ENCODE results near the gene MRTFA.

The MRTFA gene

DNA sequence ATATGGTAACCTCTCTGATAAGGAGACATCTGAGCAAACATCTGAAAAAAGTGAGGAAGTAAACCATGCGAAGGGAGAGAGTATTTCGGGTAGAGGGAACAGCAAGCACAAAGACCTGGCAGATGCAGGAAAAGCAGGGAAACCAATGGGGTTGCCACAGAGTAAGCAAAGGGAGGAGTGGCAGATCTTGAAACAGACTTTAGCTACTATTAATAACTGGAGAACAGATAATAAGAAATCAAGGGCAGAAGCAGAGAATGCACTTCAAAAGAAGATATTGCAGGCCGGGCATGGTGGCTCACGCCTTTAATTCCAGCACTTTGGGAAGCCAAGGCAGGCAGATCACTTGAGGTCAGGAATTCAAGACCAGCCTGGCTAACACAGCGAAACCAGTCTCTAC is 18.1 kb downstream of the MRTFA start:
- peaks cover 0 to 4% (median 0%) of the 10 kb centered on the region in 3 donors for H3K36me3 ChIP-seq
- TF ChIP-seq, protein P1, sequence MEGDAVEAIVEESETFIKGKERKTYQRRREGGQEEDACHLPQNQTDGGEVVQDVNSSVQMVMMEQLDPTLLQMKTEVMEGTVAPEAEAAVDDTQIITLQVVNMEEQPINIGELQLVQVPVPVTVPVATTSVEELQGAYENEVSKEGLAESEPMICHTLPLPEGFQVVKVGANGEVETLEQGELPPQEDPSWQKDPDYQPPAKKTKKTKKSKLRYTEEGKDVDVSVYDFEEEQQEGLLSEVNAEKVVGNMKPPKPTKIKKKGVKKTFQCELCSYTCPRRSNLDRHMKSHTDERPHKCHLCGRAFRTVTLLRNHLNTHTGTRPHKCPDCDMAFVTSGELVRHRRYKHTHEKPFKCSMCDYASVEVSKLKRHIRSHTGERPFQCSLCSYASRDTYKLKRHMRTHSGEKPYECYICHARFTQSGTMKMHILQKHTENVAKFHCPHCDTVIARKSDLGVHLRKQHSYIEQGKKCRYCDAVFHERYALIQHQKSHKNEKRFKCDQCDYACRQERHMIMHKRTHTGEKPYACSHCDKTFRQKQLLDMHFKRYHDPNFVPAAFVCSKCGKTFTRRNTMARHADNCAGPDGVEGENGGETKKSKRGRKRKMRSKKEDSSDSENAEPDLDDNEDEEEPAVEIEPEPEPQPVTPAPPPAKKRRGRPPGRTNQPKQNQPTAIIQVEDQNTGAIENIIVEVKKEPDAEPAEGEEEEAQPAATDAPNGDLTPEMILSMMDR (IDR thresholded peaks at IDR 0.05): no peak
- DNase-seq: no peak
- intact Hi-C loops (cut with DNase I; ENCODE audit: low total_unique reads): no loop called here
- H3K4me1 ChIP-seq: peaks cover 0 to 3% (median 2%) of the 10 kb centered on the region in 4 donors
- no peak overlapping the region for H3K4me3 ChIP-seq
- H3K9me3 ChIP-seq: peaks cover 0 to 6% (median 0%) of the 10 kb centered on the region in 3 donors
- H3K27ac ChIP-seq: no peak overlapping the region
- H3K27me3 ChIP-seq: no peaks in the 10 kb centered on the region

DNA sequence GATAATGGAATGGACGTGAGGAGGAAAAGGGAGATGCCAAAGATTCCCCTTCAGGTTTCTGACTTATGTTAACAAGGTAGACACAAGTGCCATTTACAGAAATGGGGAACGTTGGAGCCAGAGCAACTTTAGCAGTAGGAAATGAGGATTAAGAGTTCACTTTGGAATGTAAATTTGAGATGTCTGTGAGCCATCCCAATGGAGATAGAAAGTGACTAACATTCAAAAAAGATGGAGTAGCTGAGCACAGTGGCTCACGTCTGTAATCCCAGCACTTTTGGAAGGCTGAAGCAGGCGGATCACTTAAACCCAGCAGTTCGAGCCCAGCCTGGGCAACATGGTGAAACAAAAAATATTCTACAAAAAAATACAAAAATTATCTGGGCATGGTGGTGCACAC is 19.9 kb downstream of the MRTFA start:
- H3K4me1 ChIP-seq: peaks cover 0 to 15% (median 6%) of the 10 kb centered on the region in 4 donors
- peaks cover 0 to 4% (median 0%) of the 10 kb centered on the region in 3 donors for H3K36me3 ChIP-seq
- TF ChIP-seq, protein P1 (IDR thresholded peaks at IDR 0.05): no peak
- no peak overlapping the region for H3K27ac ChIP-seq
- H3K27me3 ChIP-seq: no peaks in the 10 kb centered on the region
- H3K9me3 ChIP-seq: peaks cover 0 to 6% (median 0%) of the 10 kb centered on the region in 3 donors
- intact Hi-C loops (cut with DNase I; ENCODE audit: low total_unique reads): no loop called here
- no peak overlapping the region for H3K4me3 ChIP-seq
- DNase-seq: no peak

DNA sequence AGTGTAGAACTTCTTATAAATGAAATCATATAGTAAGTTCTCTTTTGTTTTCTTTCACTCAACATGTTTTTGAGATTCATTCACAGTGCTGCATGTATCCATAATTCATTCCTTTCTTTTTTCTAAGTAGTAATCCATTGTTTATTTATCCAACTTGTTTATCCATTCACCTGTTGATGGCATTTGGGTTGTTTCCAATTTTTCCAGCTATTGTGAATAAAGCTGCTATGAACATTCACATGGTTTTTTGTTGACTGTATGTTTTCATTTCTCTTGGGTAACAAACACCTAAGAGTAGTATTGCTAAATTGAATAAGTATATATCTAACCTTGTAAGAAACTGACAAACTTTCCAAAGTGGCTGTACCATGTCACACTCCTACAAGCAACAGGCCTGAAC is 23.5 kb downstream of the MRTFA start:
- intact Hi-C loops (cut with DNase I; ENCODE audit: low total_unique reads): no loop called here
- no peaks in the 10 kb centered on the region for H3K36me3 ChIP-seq

DNA sequence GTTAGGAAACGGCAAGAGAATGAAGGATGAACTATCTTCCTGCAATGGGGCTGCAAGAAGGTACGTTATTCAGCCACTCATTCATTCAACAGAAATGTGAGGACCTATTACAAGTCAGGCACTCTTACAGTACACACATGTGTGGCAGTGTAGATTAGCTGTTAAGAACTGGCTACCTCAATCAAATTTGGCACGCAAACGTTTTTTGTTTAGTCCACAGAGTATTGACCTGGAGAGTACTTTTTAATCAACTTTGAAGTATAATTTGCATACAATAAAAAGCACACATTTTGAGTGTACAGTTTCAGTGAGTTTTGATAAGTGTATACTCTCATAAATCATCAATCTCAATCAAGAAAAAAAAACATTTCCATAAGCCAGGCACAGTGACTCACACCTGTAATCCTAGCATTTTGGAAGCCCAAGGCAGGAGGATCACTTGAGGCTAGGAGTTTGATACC is 24.2 kb downstream of the MRTFA start:
- no peaks in the 10 kb centered on the region for H3K9me3 ChIP-seq
- DNase-seq: no peak
- intact Hi-C loops (cut with DNase I; ENCODE audit: low total_unique reads): no loop called here
- no peak overlapping the region for H3K27ac ChIP-seq
- no peak overlapping the region for H3K4me3 ChIP-seq
- no peaks in the 10 kb centered on the region for H3K36me3 ChIP-seq
- TF ChIP-seq, protein P1 (IDR thresholded peaks at IDR 0.05): no peak
- H3K27me3 ChIP-seq: no peaks in the 10 kb centered on the region
- peaks cover 0 to 46% (median 18%) of the 10 kb centered on the region in 4 donors for H3K4me1 ChIP-seq

More for the DNA sequence above, 23.5 kb downstream of the MRTFA start:
- no peak for DNase-seq
- TF ChIP-seq, protein P1 (IDR thresholded peaks at IDR 0.05): no peak
- H3K4me1 ChIP-seq: peaks cover 0 to 42% (median 18%) of the 10 kb centered on the region in 4 donors
- H3K9me3 ChIP-seq: no peaks in the 10 kb centered on the region
- no peak overlapping the region for H3K4me3 ChIP-seq
- no peaks in the 10 kb centered on the region for H3K27me3 ChIP-seq
- H3K27ac ChIP-seq: no peak overlapping the region

DNA sequence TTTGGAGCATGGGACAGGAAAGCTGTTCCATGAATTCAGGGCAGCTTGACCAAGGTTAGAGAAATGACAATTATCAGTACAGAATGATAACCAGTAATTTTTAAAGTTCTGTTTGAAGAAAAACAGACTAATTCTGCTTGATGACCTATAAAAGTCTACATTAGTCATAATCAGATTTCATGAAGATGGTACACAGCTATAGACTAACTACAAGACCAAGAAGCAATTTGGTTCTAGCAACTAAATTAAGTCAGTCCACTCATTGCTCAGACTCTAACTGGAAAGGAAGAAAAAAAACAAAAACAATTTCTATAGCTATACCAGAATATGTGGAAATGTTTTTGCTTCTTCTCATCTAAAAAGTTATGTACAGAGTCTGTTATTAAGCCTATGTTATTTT is 24.9 kb downstream of the MRTFA start:
- H3K4me3 ChIP-seq: no peak overlapping the region
- H3K4me1 ChIP-seq: peaks cover 0 to 52% (median 22%) of the 10 kb centered on the region in 4 donors
- DNase-seq: no peak
- TF ChIP-seq, protein P1 (IDR thresholded peaks at IDR 0.05): no peak
- H3K27ac ChIP-seq: no peak overlapping the region
- no peaks in the 10 kb centered on the region for H3K36me3 ChIP-seq
- H3K9me3 ChIP-seq: no peaks in the 10 kb centered on the region
- H3K27me3 ChIP-seq: no peaks in the 10 kb centered on the region
- intact Hi-C loops (cut with DNase I; ENCODE audit: low total_unique reads): no loop called here

Measured in tibial artery (tissue), 4 donors.